T-cell (primary cell): ENCODE measurements around the gene TLX2. TPM values are rescaled to one million over a fixed set of nuclear protein-coding genes. Genes with fewer than 3 reads are reported as not detected.

Source experiments
- ATAC-seq, 4 experiments: fragments of 200-7000 bp in 3 of 4; fragments of 150-1000 bp in 1 of 4; cut with Tn5 transposase; replicated peaks in 1 of 4; 1 replicate in 3 of 4; 2 replicates in 1 of 4; pipeline ENCODE4 v1.10.0; 2021; ENCODE audit warnings: moderate library complexity in 3 of 4, mild to moderate bottlenecking in 2 of 4, moderate number of reproducible peaks in 1 of 4
- CTCF ChIA-PET, 2 donors: fragments of 300-600 bp; sonication (Branson Sonifier 250); formaldehyde crosslinking; loops; one replicate each; lab custom pipeline; 2022; ENCODE audit warnings: antibody characterized with exemption in 2 of 2; lab: Charles Lee
- POLR2A ChIA-PET, 2 donors: fragments of 300-600 bp; sonication (Branson Sonifier 250); formaldehyde crosslinking; loops; one replicate each; lab custom pipeline; 2022; ENCODE audit warnings: antibody characterized with exemption in 2 of 2; lab: Charles Lee
- DNase-seq, 35 experiments: peaks; one replicate each; pipeline versions ENCODE4 v3.0.0 to v3.0.0-alpha.2; 2013 to 2023
- H3K27ac ChIP-seq: one replicate; pipeline ENCODE4 v1.5.1; 2013; ENCODE audit warnings: low read length
- H3K27me3 ChIP-seq, 2 experiments: replicated peaks in 1 of 2; 1 replicate in 1 of 2; 2 replicates in 1 of 2; pipeline versions ENCODE4 v1.6.1 to v1.7.0; 2013; ENCODE audit warnings: low read length in 1 of 2, mixed read lengths in 1 of 2; ENCODE audit not compliant: control insufficient read depth in 2 of 2, insufficient read depth in 2 of 2; ENCODE audit errors: extremely low read depth in 1 of 2
- H3K36me3 ChIP-seq, 2 donors: 1 replicate in 1 of 2; 2 replicates in 1 of 2; pipeline versions ENCODE4 v1.6.1 to v1.7.0; 2013; ENCODE audit warnings: low read length in 1 of 2; ENCODE audit not compliant: control insufficient read depth in 2 of 2, insufficient read depth in 1 of 2; ENCODE audit errors: extremely low read depth in 1 of 2
- H3K4me1 ChIP-seq, 2 experiments: 1 replicate in 1 of 2; 2 replicates in 1 of 2; pipeline versions ENCODE4 v1.6.1 to v1.7.0; 2013; ENCODE audit warnings: low read length in 2 of 2, mixed read lengths in 1 of 2; ENCODE audit not compliant: insufficient read depth in 2 of 2, control insufficient read depth in 1 of 2; ENCODE audit errors: extremely low read depth in 1 of 2
- H3K4me3 ChIP-seq, 2 donors: 1 replicate in 1 of 2; 2 replicates in 1 of 2; pipeline versions ENCODE4 v1.5.1 to v1.7.0; 2013; ENCODE audit warnings: mild to moderate bottlenecking in 2 of 2, low read length in 1 of 2, moderate library complexity in 1 of 2; ENCODE audit not compliant: control insufficient read depth in 1 of 2; ENCODE audit errors: extremely low read depth in 1 of 2
- H3K9me3 ChIP-seq: 2 replicates; pipeline ENCODE4 v1.7.0; 2013
- H3K27ac Mint-ChIP-seq, 2 donors: one replicate each; pipeline ENCODE4 v1.8.0; 2020 to 2021; ENCODE audit warnings: mild to moderate bottlenecking in 2 of 2, mixed read lengths in 2 of 2
- H3K27me3 Mint-ChIP-seq, 2 donors: one replicate each; pipeline ENCODE4 v1.8.0; 2021 to 2022; ENCODE audit warnings: mixed read lengths in 2 of 2
- H3K36me3 Mint-ChIP-seq: one replicate; pipeline ENCODE4 v1.8.0; 2021; ENCODE audit warnings: mixed read lengths
- H3K4me1 Mint-ChIP-seq, 3 donors: one replicate each; pipeline ENCODE4 v1.8.0; 2020 to 2022; ENCODE audit warnings: mixed read lengths in 3 of 3, mild to moderate bottlenecking in 1 of 3
- H3K4me3 Mint-ChIP-seq, 3 donors: one replicate each; pipeline ENCODE4 v1.8.0; 2020 to 2022; ENCODE audit warnings: mild to moderate bottlenecking in 3 of 3, mixed read lengths in 3 of 3, moderate library complexity in 3 of 3
- H3K9me3 Mint-ChIP-seq, 3 donors: one replicate each; pipeline ENCODE4 v1.8.0; 2020 to 2022; ENCODE audit warnings: mixed read lengths in 3 of 3
- WGBS: methylation state at CpG from one replicate; pipeline ENCODE4 v1.1.5; 2013; ENCODE audit warnings: missing lambda C conversion rate; ENCODE audit not compliant: insufficient coverage; 5-methylcytosine and 5-hydroxymethylcytosine counted together
- total RNA-seq, 35 experiments: library from RNA in 6 of 35; stranded (reverse) in 6 of 35; fragments of 120-200 nt in 1 of 35; gene quantifications; one replicate each; pipeline versions ENCODE4 v1.2.1 to v1.2.4 and lab custom pipeline; 2013 to 2026

TLX2 gene
- total RNA-seq, 5 donors from 2014 or later (not counting 1 experiment from before 2014, with no cell fraction given): 0.28 to 0.46 TPM; not detected in 3

- POLR2A ChIA-PET: no interaction called here
- H3K27me3 Mint-ChIP-seq: peaks cover 32 to 42% of the 10 kb centered on the region in 2 donors
Measured at GRCh38 chr2:74551530-74551929, 37.3 kb downstream of the TLX2 start.

GRCh38 chr2:74551942-74552913 is 38.0 kb downstream of the TLX2 start:
- POLR2A ChIA-PET: no interaction called here

More at GRCh38 chr2:74551530-74551929, 37.3 kb downstream of the TLX2 start:
- CTCF ChIA-PET: no interaction called here
- Histone ChIP-seq H3K27me3 (peaks cover 0 to 45% of the 10 kb centered on the region in 2 experiments), H3K9me3 (no peaks in the 10 kb centered on the region), H3K4me1 (peaks cover 2 to 39% of the 10 kb centered on the region in 2 experiments), H3K4me3 (no peak overlapping the region), H3K27ac (no peak overlapping the region), H3K36me3 (no peaks in the 10 kb centered on the region)
- no peak overlapping the region for H3K4me3 Mint-ChIP-seq
- peak overlapping the region in 1 of 2 donors; percentile 11 for H3K27ac Mint-ChIP-seq
- no peaks in the 10 kb centered on the region for H3K9me3 Mint-ChIP-seq
- H3K36me3 Mint-ChIP-seq: peaks cover 3% of the 10 kb centered on the region
- H3K4me1 Mint-ChIP-seq: peaks cover 13 to 25% (median 22%) of the 10 kb centered on the region in 3 donors
- no peak for DNase-seq
- no peak for ATAC-seq

GRCh38 chr2:74552914-74553811 is 38.9 kb downstream of the TLX2 start:
- DNase-seq (peak in 1 of 35 experiments; percentile 19), ATAC-seq (no peak)
- H3K27me3 Mint-ChIP-seq: peaks cover 24 to 32% of the 10 kb centered on the region in 2 donors
- Histone ChIP-seq H3K4me1 (peaks cover 2 to 39% of the 10 kb centered on the region in 2 experiments), H3K27me3 (peaks cover 0 to 38% of the 10 kb centered on the region in 2 experiments), H3K9me3 (no peaks in the 10 kb centered on the region), H3K36me3 (no peaks in the 10 kb centered on the region), H3K27ac (no peak overlapping the region), H3K4me3 (peak overlapping the region in 1 of 2 donors; percentile 97)
- no peaks in the 10 kb centered on the region for H3K9me3 Mint-ChIP-seq
- peak overlapping the region; percentile 48 to 57 for H3K27ac Mint-ChIP-seq
- peaks cover 7% of the 10 kb centered on the region for H3K36me3 Mint-ChIP-seq
- POLR2A ChIA-PET: no interaction called here
- H3K4me3 Mint-ChIP-seq: peak overlapping the region; percentile 74 to 86 (median 80)
- H3K4me1 Mint-ChIP-seq: peaks cover 12 to 25% (median 23%) of the 10 kb centered on the region in 3 donors
- WGBS: 90% methylated on average over 23 of the region's 27 CpGs
- CTCF ChIA-PET: no interaction called here

More at GRCh38 chr2:74551942-74552913, 38.0 kb downstream of the TLX2 start:
- Mint-ChIP-seq H3K36me3 (peaks cover 4% of the 10 kb centered on the region), H3K9me3 (no peaks in the 10 kb centered on the region), H3K4me3 (peak overlapping the region; percentile 42 to 72 (median 52)), H3K27me3 (peaks cover 30 to 40% of the 10 kb centered on the region in 2 donors), H3K4me1 (peaks cover 13 to 25% (median 25%) of the 10 kb centered on the region in 3 donors), H3K27ac (peak overlapping the region in 1 of 2 donors; percentile 40)
- H3K36me3 ChIP-seq: no peaks in the 10 kb centered on the region
- peaks cover 2 to 39% of the 10 kb centered on the region in 2 experiments for H3K4me1 ChIP-seq
- 76% methylated on average over 21 of the region's 21 CpGs for WGBS
- H3K27ac ChIP-seq: no peak overlapping the region
- no peak overlapping the region for H3K4me3 ChIP-seq
- peaks cover 0 to 39% of the 10 kb centered on the region in 2 experiments for H3K27me3 ChIP-seq
- H3K9me3 ChIP-seq: no peaks in the 10 kb centered on the region
- no peak for DNase-seq
- no peak for ATAC-seq
- CTCF ChIA-PET: no interaction called here

- no peaks in the 10 kb centered on the region for H3K36me3 ChIP-seq
- peak; percentile 81 to 87 (median 85) for ATAC-seq
Measured at GRCh38 chr2:74553892-74554819, 39.9 kb downstream of the TLX2 start, which contains the start of the genes DOK1 and LOXL3. Gene DOK1 (plus strand): TSS chr2:74554720. CDS start chr2:74554755, 35 bp downstream. Gene LOXL3 (minus strand): TSS chr2:74553942. CDS start chr2:74552634, 1,308 bp downstream.

GRCh38 chr2:74554820-74555531 is 40.7 kb downstream of the TLX2 start:
- Mint-ChIP-seq H3K4me1 (peaks cover 3 to 16% (median 14%) of the 10 kb centered on the region in 3 donors), H3K9me3 (no peaks in the 10 kb centered on the region), H3K27ac (peak overlapping the region; percentile 75 to 85), H3K27me3 (peaks cover 12 to 20% of the 10 kb centered on the region in 2 donors), H3K4me3 (peak overlapping the region; percentile 86 to 94 (median 91)), H3K36me3 (peaks cover 7% of the 10 kb centered on the region)
- POLR2A ChIA-PET: no interaction called here
- WGBS: 1% methylated on average over 40 of the region's 58 CpGs
- ATAC-seq (peak; percentile 49 to 65 (median 58)), DNase-seq (peak in 16 of 35 experiments; percentile 20 to 57 (median 39))
- peak overlapping the region; percentile 75 for H3K27ac ChIP-seq
- H3K36me3 ChIP-seq: no peaks in the 10 kb centered on the region
- peaks cover 0 to 27% of the 10 kb centered on the region in 2 experiments for H3K4me1 ChIP-seq
- no peaks in the 10 kb centered on the region for H3K9me3 ChIP-seq
- peaks cover 0 to 23% of the 10 kb centered on the region in 2 experiments for H3K27me3 ChIP-seq
- peak overlapping the region; percentile 96 to 97 for H3K4me3 ChIP-seq
- CTCF ChIA-PET: interaction anchor here in 1 of 2 donors (0.6 kb wide), 2 partner anchors 271 to 302 kb away, joined by 3 to 4 read pairs; no protein-coding TSS in a partner anchor

More at GRCh38 chr2:74553892-74554819, 39.9 kb downstream of the TLX2 start, which contains the start of the genes DOK1 and LOXL3:
- ChIA-PET CTCF (interaction anchor here in 1 of 2 donors (0.7 kb wide), 1 partner anchor 404 kb away, joined by 3 read pairs; no protein-coding TSS in a partner anchor), POLR2A (interaction anchor here in 1 of 2 donors (0.6 kb wide), 1 partner anchor 96 kb away, joined by 4 read pairs; the partner anchor contains the start of gene WBP1)
- H3K27ac ChIP-seq: peak within 1 kb of the TSS; percentile 75
- peak; percentile 49 to 85 (median 73) for DNase-seq
- H3K4me3 Mint-ChIP-seq: peak within 1 kb of the TSS; percentile 86 to 94 (median 91)
- peaks cover 0 to 30% of the 10 kb centered on the region in 2 experiments for H3K27me3 ChIP-seq
- H3K4me1 Mint-ChIP-seq: peaks cover 8 to 21% (median 19%) of the 10 kb centered on the region in 3 donors
- peaks cover 0 to 32% of the 10 kb centered on the region in 2 experiments for H3K4me1 ChIP-seq
- H3K9me3 ChIP-seq: no peaks in the 10 kb centered on the region
- peak within 1 kb of the TSS; percentile 75 to 85 for H3K27ac Mint-ChIP-seq
- WGBS: 1% methylated on average over 61 of the region's 73 CpGs
- H3K27me3 Mint-ChIP-seq: peaks cover 19 to 27% of the 10 kb centered on the region in 2 donors
- H3K4me3 ChIP-seq: peak within 1 kb of the TSS; percentile 96 to 97
- H3K36me3 Mint-ChIP-seq: peaks cover 7% of the 10 kb centered on the region
- H3K9me3 Mint-ChIP-seq: no peaks in the 10 kb centered on the region
